ENCODE results near the gene CELA3A.

The CELA3A gene

GRCh38 chr1:22001409-22001808 is at the start of gene CELA3A:
Gene CELA3A (plus strand): TSS chr1:22001657. CDS start chr1:22001675, 18 bp downstream.
- no peak for DNase-seq (ENCODE audit: low read depth in 2 of 2)
- TF ChIP-seq CTCF (IDR thresholded peaks at IDR 0.05; ENCODE audit: low read depth, low read length) = no peak

GRCh38 chr1:21952786-21953520 is 48.5 kb upstream of the CELA3A start:
- TF ChIP-seq CTCF (IDR thresholded peaks at IDR 0.05; ENCODE audit: low read depth, low read length) = peak; percentile 10
- no peak for DNase-seq (ENCODE audit: low read depth in 2 of 2)
- H3K4me3 ChIP-seq (replicated peaks in 1 of 2; ENCODE audit: low read depth in 2 of 2, low read length in 2 of 2) = no peak overlapping the region

More at GRCh38 chr1:22001409-22001808, at the start of gene CELA3A:
- no peak within 1 kb of the TSS for H3K4me3 ChIP-seq (replicated peaks in 1 of 2; ENCODE audit: low read depth in 2 of 2, low read length in 2 of 2)

GRCh38 chr1:21955058-21955457 is 46.4 kb upstream of the CELA3A start:
- DNase-seq (ENCODE audit: low read depth in 2 of 2) = no peak
- TF ChIP-seq CTCF (IDR thresholded peaks at IDR 0.05; ENCODE audit: low read depth, low read length) = no peak
- H3K4me3 ChIP-seq (replicated peaks in 1 of 2; ENCODE audit: low read depth in 2 of 2, low read length in 2 of 2) = no peak overlapping the region

- H3K4me3 ChIP-seq (replicated peaks in 1 of 2; ENCODE audit: low read depth in 2 of 2, low read length in 2 of 2) = no peak overlapping the region
- TF ChIP-seq CTCF (IDR thresholded peaks at IDR 0.05; ENCODE audit: low read depth, low read length) = no peak
- DNase-seq (ENCODE audit: low read depth in 2 of 2) = peak in 1 of 2 donors; percentile 45
These were observed 45.8 kb upstream of the CELA3A start for GRCh38 chr1:21955501-21956281.

- DNase-seq (ENCODE audit: low read depth in 2 of 2) = peak; percentile 52 to 73
- H3K4me3 ChIP-seq (replicated peaks in 1 of 2; ENCODE audit: low read depth in 2 of 2, low read length in 2 of 2) = no peak overlapping the region
- TF ChIP-seq CTCF (IDR thresholded peaks at IDR 0.05; ENCODE audit: low read depth, low read length) = no peak
These were observed 44.5 kb upstream of the CELA3A start for GRCh38 chr1:21956720-21957552.

GRCh38 chr1:21961337-21961736 is 40.1 kb upstream of the CELA3A start:
- TF ChIP-seq CTCF (IDR thresholded peaks at IDR 0.05; ENCODE audit: low read depth, low read length) = no peak
- DNase-seq (ENCODE audit: low read depth in 2 of 2) = no peak
- H3K4me3 ChIP-seq (replicated peaks in 1 of 2; ENCODE audit: low read depth in 2 of 2, low read length in 2 of 2) = no peak overlapping the region
